ENCODE measurements around the gene KRT75. TPM values are rescaled to one million over a fixed set of nuclear protein-coding genes. Genes with fewer than 3 reads are reported as not detected.

KRT75 gene
- total and polyA plus RNA-seq, 2 of the 4 experiments (the other 2 are of a cell fraction), result not detected

DNA sequence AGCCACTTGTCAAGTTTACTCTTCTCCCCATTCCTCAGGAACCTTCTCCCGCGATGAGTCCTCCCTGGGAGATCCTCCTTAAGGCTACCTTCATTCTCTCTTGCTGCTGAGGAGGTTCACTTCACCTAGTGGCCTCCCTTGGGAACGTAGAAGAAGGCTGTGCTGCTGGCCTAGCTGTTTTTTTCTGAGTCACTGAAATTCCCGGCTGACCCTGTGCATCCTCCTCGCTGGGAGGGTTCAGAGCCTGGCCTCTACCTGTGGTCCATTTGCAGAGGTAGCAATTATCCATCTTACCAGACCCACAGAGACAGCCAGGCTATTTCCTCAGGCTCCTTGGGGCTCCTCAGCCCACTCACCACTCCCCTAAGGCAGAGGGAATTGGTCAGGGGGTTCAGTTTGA lies 32.6 kb downstream of the KRT75 start:
- CTCF ChIA-PET, result no interaction called here
- peaks cover 54% of the 10 kb centered on the region for H3K27me3 ChIP-seq (ENCODE audit: control insufficient read depth, insufficient read depth, low read length)
- no peak overlapping the region for H2BK120ac ChIP-seq (ENCODE audit: low read depth, low read length)
- H3K18ac ChIP-seq (ENCODE audit: low read depth, low read length), result no peak overlapping the region
- no peak overlapping the region for H4K8ac ChIP-seq (ENCODE audit: low read depth in 2 of 2, low read length in 2 of 2)
- H3K14ac ChIP-seq (replicated peaks; ENCODE audit: low read depth, low read length), result no peak overlapping the region
- H3K9ac ChIP-seq (ENCODE audit: low read depth, low read length), result no peak overlapping the region
- POLR2A ChIA-PET (ENCODE audit: unreplicated experiment), result no interaction called here
- no peak overlapping the region for H4K5ac ChIP-seq (ENCODE audit: low read depth, low read length)
- no peak overlapping the region for H3K27ac ChIP-seq (ENCODE audit: insufficient read depth, low read length)
- H3K9me3 ChIP-seq (ENCODE audit: control insufficient read depth, insufficient read depth, low read length), result no peaks in the 10 kb centered on the region
- H3K79me1 ChIP-seq (ENCODE audit: low read depth in 1 of 2, low read length in 2 of 2), result no peaks in the 10 kb centered on the region
- dilution Hi-C loops (cut with HindIII; ENCODE audit: low sequenced_read_pairs, unreplicated experiment) (no loop called here), intact Hi-C loops (cut with micrococcal nuclease) (no loop called here), in situ Hi-C loops (cut with MboI; ENCODE audit: low sequenced_read_pairs) (no loop called here)
- H2BK15ac ChIP-seq (ENCODE audit: low read depth, low read length), result no peak overlapping the region
- H3K4ac ChIP-seq (ENCODE audit: low read depth, low read length), result no peak overlapping the region
- no peak overlapping the region for H3K4me3 ChIP-seq (ENCODE audit: insufficient read depth, low read depth, low read length)
- no peak overlapping the region for H2AK5ac ChIP-seq (ENCODE audit: low read depth, low read length)
- H2AK9ac ChIP-seq (replicated peaks; ENCODE audit: low read depth, low read length, poor library complexity), result no peak overlapping the region
- WGBS, 2 experiments (ENCODE audit: extremely low coverage in 2 of 2, insufficient read length in 1 of 2), result no CpG with 5 or more reads among the region's 5 CpGs
- ATAC-seq (ENCODE audit: low read depth) (no peak), DNase-seq (no peak)
- H3K9me1 ChIP-seq (ENCODE audit: insufficient read depth, low read length), result no peaks in the 10 kb centered on the region
- no peak overlapping the region for H4K91ac ChIP-seq (ENCODE audit: insufficient read depth, low read depth, low read length)
- TF ChIP-seq CHD1 (IDR thresholded peaks at IDR 0.05; ENCODE audit: low read depth, low read length), result no peak
- no peak for TF ChIP-seq FOS (IDR thresholded peaks at IDR 0.05; ENCODE audit: low read depth, low read length)
- TF ChIP-seq CEBPB (IDR thresholded peaks at IDR 0.05; ENCODE audit: low read depth, low read length), result no peak
- TF ChIP-seq USF2 (IDR thresholded peaks at IDR 0.05; ENCODE audit: low read depth, low read length), result no peak
- no peak for TF ChIP-seq RFX5 (IDR thresholded peaks at IDR 0.05; ENCODE audit: low read depth, low read length)
- no peak for TF ChIP-seq NFE2L2 (IDR thresholded peaks at IDR 0.05; ENCODE audit: low read depth, low read length)
- TF ChIP-seq RCOR1 (IDR thresholded peaks at IDR 0.05; ENCODE audit: insufficient replicate concordance, low read length), result no peak
- TF ChIP-seq MXI1 (IDR thresholded peaks at IDR 0.05; ENCODE audit: borderline replicate concordance, low read depth, low read length), result no peak
- no peak for TF ChIP-seq BHLHE40 (IDR thresholded peaks at IDR 0.05; ENCODE audit: low read depth, low read length)
- no peak for TF ChIP-seq POLR2A (IDR thresholded peaks at IDR 0.05; ENCODE audit: low read depth, low read length)
- TF ChIP-seq SMC3 (IDR thresholded peaks at IDR 0.05; ENCODE audit: low read depth, low read length), result no peak
- no peak for TF ChIP-seq CTCF (conservative IDR thresholded peaks at IDR 0.05; ENCODE audit: low read depth, low read length)
- no peak for TF ChIP-seq MAFK (IDR thresholded peaks at IDR 0.05; ENCODE audit: low read depth, low read length)
- TF ChIP-seq MAZ (IDR thresholded peaks at IDR 0.05; ENCODE audit: borderline replicate concordance, low read depth, low read length), result no peak
- TF ChIP-seq RAD21 (IDR thresholded peaks at IDR 0.05; ENCODE audit: low read length), result no peak
- TF ChIP-seq, protein P1, sequence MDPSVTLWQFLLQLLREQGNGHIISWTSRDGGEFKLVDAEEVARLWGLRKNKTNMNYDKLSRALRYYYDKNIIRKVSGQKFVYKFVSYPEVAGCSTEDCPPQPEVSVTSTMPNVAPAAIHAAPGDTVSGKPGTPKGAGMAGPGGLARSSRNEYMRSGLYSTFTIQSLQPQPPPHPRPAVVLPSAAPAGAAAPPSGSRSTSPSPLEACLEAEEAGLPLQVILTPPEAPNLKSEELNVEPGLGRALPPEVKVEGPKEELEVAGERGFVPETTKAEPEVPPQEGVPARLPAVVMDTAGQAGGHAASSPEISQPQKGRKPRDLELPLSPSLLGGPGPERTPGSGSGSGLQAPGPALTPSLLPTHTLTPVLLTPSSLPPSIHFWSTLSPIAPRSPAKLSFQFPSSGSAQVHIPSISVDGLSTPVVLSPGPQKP (IDR thresholded peaks at IDR 0.05; ENCODE audit: borderline replicate concordance, low read depth, low read length), result no peak
- H3K36me3 ChIP-seq (ENCODE audit: control insufficient read depth, insufficient read depth, low read length), result no peaks in the 10 kb centered on the region
- H2AFZ ChIP-seq (replicated peaks; ENCODE audit: low read length, poor library complexity), result no peak overlapping the region
- H3K23ac ChIP-seq (ENCODE audit: low read depth, low read length), result no peak overlapping the region
- H3K56ac ChIP-seq (ENCODE audit: extremely low read depth, insufficient read depth, low read length), result no peak overlapping the region
- no peaks in the 10 kb centered on the region for H3K4me1 ChIP-seq (ENCODE audit: control insufficient read depth, insufficient read depth, low read length)
- H3K4me2 ChIP-seq (ENCODE audit: low read depth, low read length), result no peak overlapping the region
- BruUV-seq (replicated peaks), result no TSS peak
- H2BK20ac ChIP-seq (ENCODE audit: low read depth, low read length), result no peak overlapping the region
- H4K20me1 ChIP-seq (ENCODE audit: insufficient read depth, low read length), result no peaks in the 10 kb centered on the region
- H2BK5ac ChIP-seq (ENCODE audit: low read depth, low read length, poor library complexity, severe bottlenecking), result no peak overlapping the region

All from IMR-90 (cell line).